Common myeloid progenitor, CD34-positive (primary cell): Measurements from ENCODE around the gene LAD1.

Experiments used
- CTCF ChIA-PET: fragments of 350-600 bp; sonication (Branson Sonifier 250); formaldehyde crosslinking; loops from one replicate; lab custom pipeline; 2021; ENCODE audit warnings: antibody characterized with exemption; lab: Charles Lee
- POLR2A ChIA-PET: fragments of 350-600 bp; sonication (Branson Sonifier 250); formaldehyde crosslinking; loops from one replicate; lab custom pipeline; 2021; ENCODE audit warnings: antibody characterized with exemption; lab: Charles Lee
- DNase-seq, 3 donors: peaks; one replicate each; pipeline versions ENCODE4 v3.0.0 to v3.0.0-alpha.2; 2013
- H3K27ac ChIP-seq, 2 experiments: 1 replicate in 1 of 2; 2 replicates in 1 of 2; pipeline ENCODE4 v1.7.0; 2013; ENCODE audit warnings: inconsistent platforms in 2 of 2, low read length in 2 of 2, mild to moderate bottlenecking in 2 of 2, low read depth in 1 of 2, moderate library complexity in 1 of 2; ENCODE audit not compliant: severe bottlenecking in 2 of 2, insufficient read depth in 1 of 2, poor library complexity in 1 of 2
- H3K27me3 ChIP-seq, 5 experiments: replicated peaks in 2 of 5; 1 replicate in 3 of 5; 2 replicates in 2 of 5; pipeline versions ENCODE4 v1.6.1 to v1.7.0; 2013; ENCODE audit warnings: low read length in 4 of 5, mild to moderate bottlenecking in 2 of 5, moderate library complexity in 2 of 5, inconsistent platforms in 1 of 5; ENCODE audit not compliant: insufficient read depth in 5 of 5, control insufficient read depth in 4 of 5
- H3K36me3 ChIP-seq, 4 experiments: 1 replicate in 2 of 4; 2 replicates in 2 of 4; pipeline versions ENCODE4 v1.6.1 to v1.7.0; 2013; ENCODE audit warnings: low read length in 3 of 4, control low read depth in 1 of 4, mild to moderate bottlenecking in 1 of 4; ENCODE audit not compliant: control insufficient read depth in 4 of 4, insufficient read depth in 4 of 4
- H3K4me1 ChIP-seq, 4 experiments: 1 replicate in 3 of 4; 2 replicates in 1 of 4; pipeline versions ENCODE4 v1.6.1 to v1.7.1; 2013; ENCODE audit warnings: low read length in 3 of 4, mild to moderate bottlenecking in 3 of 4, control low read depth in 1 of 4, inconsistent platforms in 1 of 4, moderate library complexity in 1 of 4; ENCODE audit not compliant: control insufficient read depth in 4 of 4, insufficient read depth in 4 of 4; ENCODE audit errors: control extremely low read depth in 1 of 4
- H3K4me3 ChIP-seq, 7 experiments: 1 replicate in 4 of 7; 2 replicates in 3 of 7; pipeline versions ENCODE4 v1.5.1 to v1.7.0; 2013; ENCODE audit warnings: mild to moderate bottlenecking in 7 of 7, low read length in 6 of 7, moderate library complexity in 6 of 7, inconsistent platforms in 2 of 7, low read depth in 2 of 7, control low read depth in 1 of 7; ENCODE audit not compliant: insufficient read depth in 4 of 7, control insufficient read depth in 1 of 7; ENCODE audit errors: extremely low read depth in 1 of 7
- H3K9me3 ChIP-seq, 5 experiments: 1 replicate in 4 of 5; 2 replicates in 1 of 5; pipeline versions ENCODE4 v1.6.1 to v1.7.1; 2013; ENCODE audit warnings: low read length in 4 of 5, mild to moderate bottlenecking in 2 of 5, inconsistent platforms in 1 of 5, low read depth in 1 of 5, moderate library complexity in 1 of 5; ENCODE audit not compliant: control insufficient read depth in 4 of 5, insufficient read depth in 2 of 5; ENCODE audit errors: control extremely low read depth in 1 of 5
- WGBS: methylation state at CpG from one replicate; pipeline ENCODE4 v1.1.5; 2013; ENCODE audit not compliant: insufficient coverage; 5-methylcytosine and 5-hydroxymethylcytosine counted together

Gene LAD1

DNA sequence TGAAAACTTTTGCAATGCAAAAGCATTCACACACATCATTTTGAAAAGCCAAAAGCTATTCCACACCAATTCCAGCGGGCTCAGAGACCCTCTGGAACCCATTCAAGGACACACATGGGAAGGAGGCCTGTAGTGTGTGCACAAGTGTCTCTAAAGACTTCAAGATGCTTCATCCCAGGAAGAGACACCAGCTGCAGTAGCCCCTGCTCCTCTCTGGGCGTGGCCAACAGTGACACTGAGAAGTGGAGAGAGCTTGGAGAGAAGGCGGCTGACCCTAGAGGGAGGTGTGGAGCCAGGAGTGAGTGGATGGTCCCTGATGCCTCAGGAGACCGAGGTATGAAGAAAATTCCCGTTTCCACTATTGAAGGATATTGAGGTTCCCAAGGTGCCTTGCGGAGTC, 37.3 kb upstream of the LAD1 start:
- WGBS, result 100% methylated on average over 2 of the region's 6 CpGs
- CTCF ChIA-PET, result interaction anchor here (0.9 to 5.5 kb wide), 18 partner anchors 11 to 119 kb away, joined by 3 to 61 read pairs (median 4); no protein-coding TSS in a partner anchor
- peaks cover 0 to 3% (median 0%) of the 10 kb centered on the region in 5 experiments for H3K27me3 ChIP-seq
- H3K9me3 ChIP-seq, result peaks cover 0 to 1% (median 0%) of the 10 kb centered on the region in 5 experiments
- no peaks in the 10 kb centered on the region for H3K36me3 ChIP-seq
- POLR2A ChIA-PET, result no interaction called here
- H3K4me1 ChIP-seq, result peaks cover 0 to 5% (median 3%) of the 10 kb centered on the region in 4 experiments
- H3K27ac ChIP-seq, result no peak overlapping the region
- no peak overlapping the region for H3K4me3 ChIP-seq
- DNase-seq, result no peak

DNA sequence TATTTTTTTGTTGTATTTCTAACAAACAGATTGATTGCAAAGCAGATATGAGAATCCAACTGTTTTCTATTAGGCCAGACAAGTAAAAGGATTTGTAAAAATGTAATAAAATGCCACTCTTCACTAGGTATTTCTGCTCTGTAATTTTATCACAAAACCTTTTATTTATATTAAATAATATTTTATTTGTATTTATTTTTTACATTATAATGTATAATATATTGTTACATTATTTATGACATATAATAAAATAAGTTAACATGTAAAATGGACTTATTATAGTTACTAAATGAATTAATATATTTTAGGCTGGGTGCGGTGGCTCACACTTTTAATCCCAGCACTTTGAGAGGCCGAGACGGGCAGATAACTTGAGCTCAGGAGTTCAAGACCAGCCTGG, 35.1 kb upstream of the LAD1 start:
- peaks cover 0 to 5% (median 3%) of the 10 kb centered on the region in 4 experiments for H3K4me1 ChIP-seq
- ChIA-PET POLR2A (no interaction called here), CTCF (interaction anchor here (1.0 to 5.5 kb wide), 11 partner anchors 8 to 520 kb away, joined by 3 to 61 read pairs (median 4); no protein-coding TSS in a partner anchor)
- H3K27ac ChIP-seq, result no peak overlapping the region
- H3K9me3 ChIP-seq, result no peaks in the 10 kb centered on the region
- WGBS, result no CpG with 5 or more reads among the region's 3 CpGs
- H3K4me3 ChIP-seq, result no peak overlapping the region
- DNase-seq, result no peak
- no peaks in the 10 kb centered on the region for H3K36me3 ChIP-seq
- peaks cover 0 to 3% (median 0%) of the 10 kb centered on the region in 5 experiments for H3K27me3 ChIP-seq

DNA sequence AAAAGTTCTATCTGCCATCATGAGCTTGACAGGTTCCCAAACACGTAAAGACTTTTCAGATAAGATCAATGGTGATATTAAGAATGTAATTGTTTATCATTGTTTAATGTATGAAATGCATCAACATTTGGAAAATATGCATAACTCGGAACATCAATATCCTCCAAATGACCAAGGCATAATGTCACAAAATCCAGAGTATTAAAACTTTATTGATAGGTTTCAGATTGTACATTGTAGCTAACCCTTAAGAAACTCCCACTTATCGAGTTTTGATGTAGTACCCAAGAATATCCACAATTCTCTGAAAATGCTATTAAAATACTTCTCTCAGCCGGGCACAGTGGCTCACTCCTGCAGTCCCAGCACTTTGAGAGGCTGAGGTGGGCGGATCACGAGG, 34.5 kb upstream of the LAD1 start:
- Histone ChIP-seq H3K36me3 (no peaks in the 10 kb centered on the region), H3K4me3 (no peak overlapping the region), H3K27ac (no peak overlapping the region), H3K9me3 (no peaks in the 10 kb centered on the region), H3K4me1 (peaks cover 0 to 5% (median 3%) of the 10 kb centered on the region in 4 experiments), H3K27me3 (peaks cover 0 to 3% (median 0%) of the 10 kb centered on the region in 5 experiments)
- DNase-seq, result no peak
- POLR2A ChIA-PET, result no interaction called here
- 87% methylated on average over 3 of the region's 6 CpGs for WGBS
- CTCF ChIA-PET, result interaction anchor here (1.0 to 5.5 kb wide), 12 partner anchors 9 to 112 kb away, joined by 3 to 61 read pairs (median 4); no protein-coding TSS in a partner anchor

DNA sequence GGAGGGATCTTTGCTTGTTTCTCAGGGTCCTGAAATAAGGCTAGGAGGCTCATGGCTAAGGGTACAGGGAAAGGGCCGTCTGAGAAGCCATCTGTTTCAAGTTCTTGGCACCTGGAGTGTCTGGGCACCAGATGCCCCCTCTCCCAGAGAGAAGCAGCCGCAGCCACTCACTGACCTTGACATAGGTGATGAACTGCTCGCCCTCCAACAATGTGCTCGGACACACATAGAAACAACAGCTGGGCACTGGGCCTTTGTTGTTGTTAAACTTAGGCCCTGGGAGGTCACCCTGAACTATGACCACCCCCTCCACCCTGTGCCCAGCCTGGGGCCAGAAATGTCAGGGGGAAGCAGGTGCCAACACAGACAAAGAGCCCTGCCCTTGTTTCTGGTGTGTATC, 31.7 kb upstream of the LAD1 start:
- peaks cover 0 to 6% (median under 1%) of the 10 kb centered on the region in 4 experiments for H3K4me1 ChIP-seq
- H3K27ac ChIP-seq, result no peak overlapping the region
- H3K9me3 ChIP-seq, result no peaks in the 10 kb centered on the region
- no peak for DNase-seq
- WGBS, result 91% methylated on average over 4 of the region's 4 CpGs
- ChIA-PET POLR2A (no interaction called here), CTCF (interaction anchor here (1.1 kb wide), 2 partner anchors 20 to 52 kb away, joined by 3 to 4 read pairs; no protein-coding TSS in a partner anchor)
- no peak overlapping the region for H3K4me3 ChIP-seq
- H3K27me3 ChIP-seq, result no peaks in the 10 kb centered on the region
- H3K36me3 ChIP-seq, result no peaks in the 10 kb centered on the region

DNA sequence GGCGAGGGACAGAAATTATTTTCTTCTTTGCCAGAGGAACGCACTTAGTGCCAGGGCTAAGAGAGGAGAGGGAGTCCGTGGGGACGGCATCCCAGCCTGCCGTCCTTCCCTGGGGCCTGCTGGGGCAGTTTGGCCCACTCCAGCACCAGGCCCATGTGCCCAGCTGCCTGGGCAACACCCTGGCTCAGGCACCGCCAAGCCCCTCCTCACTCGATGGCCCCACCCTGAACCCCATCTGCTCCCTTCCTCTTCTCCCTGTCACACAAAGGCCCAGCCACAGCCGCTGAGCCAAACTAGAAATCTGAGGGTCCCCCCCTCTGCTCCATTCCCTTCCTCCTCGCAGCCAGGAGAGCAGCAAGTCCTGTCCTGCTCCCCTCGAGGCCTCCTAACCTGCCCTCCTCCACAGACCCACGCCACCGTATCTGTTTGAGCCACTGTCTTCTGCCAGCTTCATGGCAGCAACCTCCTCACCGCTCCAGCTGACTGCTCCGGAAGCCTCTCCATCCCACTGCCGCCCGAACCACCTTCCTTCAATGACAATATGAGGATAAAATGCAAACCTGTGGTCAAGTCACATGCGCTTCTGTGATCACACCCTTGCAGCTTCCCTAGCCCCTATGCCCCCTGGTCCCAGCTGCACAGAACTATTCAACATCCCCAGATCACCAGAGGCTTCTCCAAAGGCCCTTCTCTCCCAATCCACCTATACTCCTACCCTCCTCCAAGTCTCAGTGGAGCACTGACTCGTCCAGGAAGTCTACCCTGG, 30.8 kb upstream of the LAD1 start:
- Histone ChIP-seq H3K4me1 (peaks cover 0 to 5% (median 0%) of the 10 kb centered on the region in 4 experiments), H3K9me3 (no peaks in the 10 kb centered on the region), H3K27ac (no peak overlapping the region), H3K4me3 (no peak overlapping the region), H3K36me3 (no peaks in the 10 kb centered on the region), H3K27me3 (no peaks in the 10 kb centered on the region)
- ChIA-PET CTCF (interaction anchor here (1.0 kb wide), 1 partner anchor 51 kb away, joined by 4 read pairs; no protein-coding TSS in a partner anchor), POLR2A (no interaction called here)
- WGBS, result 100% methylated on average over 11 of the region's 18 CpGs
- no peak for DNase-seq

DNA sequence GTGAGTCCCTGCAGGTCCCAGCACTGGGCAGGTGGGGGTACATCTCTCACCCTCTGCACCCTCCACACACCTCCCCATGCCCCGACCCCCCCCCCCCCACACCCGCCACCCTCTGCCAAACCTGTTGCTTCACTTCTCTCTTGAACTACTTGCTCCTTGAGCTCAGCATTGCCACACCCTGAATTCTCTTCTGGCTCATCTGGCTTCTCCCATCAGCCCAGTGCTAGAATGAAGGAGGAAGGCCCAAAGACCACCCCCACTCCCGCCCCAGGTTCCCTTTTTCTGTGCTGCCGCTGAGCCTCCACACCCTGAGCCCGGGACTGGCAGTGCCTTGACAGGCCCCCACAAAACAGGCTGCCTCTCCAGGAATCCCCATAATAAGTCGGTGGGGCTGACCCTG, 28.8 kb upstream of the LAD1 start:
- peaks cover 0 to 3% (median 0%) of the 10 kb centered on the region in 5 experiments for H3K9me3 ChIP-seq
- no peaks in the 10 kb centered on the region for H3K36me3 ChIP-seq
- H3K4me1 ChIP-seq, result peaks cover 0 to 5% (median 0%) of the 10 kb centered on the region in 4 experiments
- ChIA-PET CTCF (interaction anchor here (0.8 kb wide), 1 partner anchor 202 kb away, joined by 3 read pairs; no protein-coding TSS in a partner anchor), POLR2A (no interaction called here)
- no peak overlapping the region for H3K27ac ChIP-seq
- no peaks in the 10 kb centered on the region for H3K27me3 ChIP-seq
- DNase-seq, result no peak
- H3K4me3 ChIP-seq, result no peak overlapping the region
- 77% methylated on average over 3 of the region's 6 CpGs for WGBS
